Fibroblast of mammary gland (primary cell): ENCODE measurements around the gene PITPNM1.
"Not testable (repeated sequence)": the region's sequence is repeated elsewhere in the genome, so short reads cannot be mapped to it uniquely, and the experiment has no call there.

ENCODE experiments used
- DNase-seq: peaks from one replicate; pipeline ENCODE4 v3.0.0-alpha.2; 2010; ENCODE audit warnings: low read depth
- H3K4me3 ChIP-seq: 2 replicates; pipeline ENCODE4 v1.5.1; 2011; ENCODE audit warnings: low read depth, mild to moderate bottlenecking, low read length, moderate library complexity; ENCODE audit not compliant: control insufficient read depth
- CTCF ChIP-seq: conservative IDR thresholded peaks from 2 replicates; pipeline ENCODE4 v1.5.1; 2011; ENCODE audit warnings: low read depth, low read length, inconsistent platforms; ENCODE audit not compliant: control insufficient read depth, insufficient read depth

Gene PITPNM1

GRCh38 chr11:67468456-67468758 lies 36.8 kb downstream of the PITPNM1 start:
- H3K4me3 ChIP-seq, result peak overlapping the region; percentile 64
- DNase-seq, result no peak
- TF ChIP-seq CTCF, result no peak

GRCh38 chr11:67468056-67468455 lies 37.1 kb downstream of the PITPNM1 start:
- peak overlapping the region; percentile 64 for H3K4me3 ChIP-seq
- TF ChIP-seq CTCF, result no peak
- DNase-seq, result no peak

GRCh38 chr11:67466962-67467771 lies 38.0 kb downstream of the PITPNM1 start:
- H3K4me3 ChIP-seq, result no peak overlapping the region
- DNase-seq, result no peak
- TF ChIP-seq CTCF, result no peak

GRCh38 chr11:67466367-67466766 lies 38.8 kb downstream of the PITPNM1 start:
- no peak for TF ChIP-seq CTCF
- no peak overlapping the region for H3K4me3 ChIP-seq
- DNase-seq, result no peak

- DNase-seq, result peak; percentile 33
- H3K4me3 ChIP-seq, result not testable (repeated sequence)
These were observed 39.6 kb downstream of the PITPNM1 start for GRCh38 chr11:67465530-67465929.

- DNase-seq, result no peak
These were observed 40.0 kb downstream of the PITPNM1 start for GRCh38 chr11:67465189-67465510.

GRCh38 chr11:67464411-67465188 lies 40.6 kb downstream of the PITPNM1 start:
- no peak for TF ChIP-seq CTCF
- DNase-seq, result peak; percentile 25
- H3K4me3 ChIP-seq, result peak overlapping the region; percentile 43

More at GRCh38 chr11:67465189-67465510, 40.0 kb downstream of the PITPNM1 start:
- H3K4me3 ChIP-seq, result peak overlapping the region; percentile 43
- no peak for TF ChIP-seq CTCF
